HEK293T (cell line): Measurements from ENCODE around the gene CFD.

Source experiments
- CTCF ChIA-PET: fragments of 350-600 bp; formaldehyde crosslinking; extraction: SDS; loops from one replicate; lab custom pipeline; 2021; ENCODE audit warnings: antibody characterized with exemption, inconsistent platforms; lab: Yijun Ruan, JAX
- POLR2A ChIA-PET: fragments of 350-600 bp; formaldehyde crosslinking; extraction: SDS; loops from one replicate; lab custom pipeline; 2020; ENCODE audit warnings: antibody characterized with exemption, inconsistent platforms; lab: Yijun Ruan, JAX
- DNase-seq: peaks from one replicate; pipeline ENCODE4 v3.0.0; 2012; ENCODE audit warnings: mixed read lengths; ENCODE audit errors: extremely low spot score
- ARNT ChIP-seq: fragments of 450-650 bp; IDR thresholded peaks from 2 replicates; pipeline ENCODE4 v1.6.1; 2017; ENCODE audit warnings: mild to moderate bottlenecking
- BHLHE40 ChIP-seq: fragments of 450-650 bp; IDR thresholded peaks from 2 replicates; pipeline ENCODE4 v1.6.1; 2016; ENCODE audit warnings: mild to moderate bottlenecking, moderate library complexity, borderline replicate concordance
- CTBP1 ChIP-seq: fragments of 450-650 bp; IDR thresholded peaks from 2 replicates; pipeline ENCODE4 v1.6.1; 2016; ENCODE audit warnings: borderline replicate concordance
- ELF4 ChIP-seq: fragments of 450-650 bp; IDR thresholded peaks from 2 replicates; pipeline ENCODE4 v1.6.1; 2017; ENCODE audit warnings: antibody characterized with exemption
- FOXA1 ChIP-seq: fragments of 450-650 bp; IDR thresholded peaks from 2 replicates; pipeline ENCODE4 v1.6.1; 2016; ENCODE audit warnings: mild to moderate bottlenecking
- FOXK2 ChIP-seq: fragments of 450-650 bp; IDR thresholded peaks from 2 replicates; pipeline ENCODE4 v1.6.1; 2016; ENCODE audit warnings: mild to moderate bottlenecking
- FOXM1 ChIP-seq: fragments of 450-650 bp; IDR thresholded peaks from 2 replicates; pipeline ENCODE4 v1.6.1; 2017; ENCODE audit warnings: mild to moderate bottlenecking, borderline replicate concordance
- HDGF ChIP-seq: fragments of 450-650 bp; IDR thresholded peaks from 2 replicates; pipeline ENCODE4 v1.6.1; 2017; ENCODE audit warnings: antibody characterized with exemption, borderline replicate concordance
- L3MBTL2 ChIP-seq: fragments of 450-650 bp; conservative IDR thresholded peaks from 2 replicates; pipeline ENCODE4 v1.6.1; 2016; ENCODE audit warnings: mild to moderate bottlenecking
- LEF1 ChIP-seq: fragments of 450-650 bp; IDR thresholded peaks from 2 replicates; pipeline ENCODE4 v1.6.1; 2017; ENCODE audit warnings: mild to moderate bottlenecking, borderline replicate concordance
- NFRKB ChIP-seq: fragments of 450-650 bp; IDR thresholded peaks from 2 replicates; pipeline ENCODE4 v1.6.1; 2016; ENCODE audit warnings: mild to moderate bottlenecking, moderate library complexity
- SP1 ChIP-seq: fragments of 450-650 bp; IDR thresholded peaks from 2 replicates; pipeline ENCODE4 v1.6.1; 2017
- SUZ12 ChIP-seq: fragments of 450-650 bp; IDR thresholded peaks from 2 replicates; pipeline ENCODE4 v1.6.1; 2016; ENCODE audit warnings: mild to moderate bottlenecking
- TARDBP ChIP-seq: fragments of 450-650 bp; IDR thresholded peaks from 2 replicates; pipeline ENCODE4 v1.6.1; 2016
- ZNF384 ChIP-seq: fragments of 450-650 bp; IDR thresholded peaks from 2 replicates; pipeline ENCODE4 v1.6.1; 2016
- TF ChIP-seq, protein P1 (sequence below): fragments of 450-650 bp; IDR thresholded peaks from 2 replicates; pipeline ENCODE4 v1.6.1; 2016

Gene CFD

DNA sequence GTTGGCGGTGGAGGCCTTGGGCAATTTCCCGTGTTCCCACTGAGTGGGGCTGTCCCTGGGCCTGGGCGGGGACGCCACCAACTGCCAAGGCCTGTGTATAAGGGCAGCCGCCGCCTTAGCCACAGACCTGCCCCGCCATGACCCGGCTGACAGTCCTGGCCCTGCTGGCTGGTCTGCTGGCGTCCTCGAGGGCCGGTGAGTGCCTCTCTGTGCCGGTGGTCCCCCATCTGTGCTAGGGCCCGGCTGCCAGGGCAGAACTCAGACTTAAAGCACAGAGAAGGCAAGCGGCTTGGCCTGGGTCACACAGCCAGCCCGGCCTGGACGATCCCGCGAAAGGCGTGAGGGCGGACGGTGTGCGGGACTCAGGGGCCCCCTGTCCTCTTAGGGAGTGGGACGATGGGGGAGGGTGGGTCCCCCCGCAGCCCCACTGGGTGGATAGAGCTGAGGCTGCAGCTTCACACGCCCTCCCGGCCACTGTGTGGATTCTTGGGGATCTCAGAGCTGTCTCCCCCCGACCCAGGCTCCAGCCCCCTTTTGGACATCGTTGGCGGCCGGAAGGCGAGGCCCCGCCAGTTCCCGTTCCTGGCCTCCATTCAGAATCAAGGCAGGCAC is 31.6 kb upstream of the CFD start, which contains the start of gene AZU1:
Gene AZU1, plus strand, starts transcription at position 128 of the 612 bp plus-strand sequence. Its CDS starts 10 bp downstream, at position 138.
- TF ChIP-seq SUZ12 = no peak
- TF ChIP-seq LEF1 = no peak
- TF ChIP-seq HDGF = no peak
- no peak for TF ChIP-seq ARNT
- ChIA-PET POLR2A (interaction anchor here (1.3 kb wide), 1 partner anchor 31 kb away, joined by 3 read pairs; no protein-coding TSS in a partner anchor), CTCF (no interaction called here)
- no peak for DNase-seq

GRCh38 chr19:829129-829758 is 30.2 kb upstream of the CFD start:
- CTCF ChIA-PET = no interaction called here
- TF ChIP-seq, protein P1, sequence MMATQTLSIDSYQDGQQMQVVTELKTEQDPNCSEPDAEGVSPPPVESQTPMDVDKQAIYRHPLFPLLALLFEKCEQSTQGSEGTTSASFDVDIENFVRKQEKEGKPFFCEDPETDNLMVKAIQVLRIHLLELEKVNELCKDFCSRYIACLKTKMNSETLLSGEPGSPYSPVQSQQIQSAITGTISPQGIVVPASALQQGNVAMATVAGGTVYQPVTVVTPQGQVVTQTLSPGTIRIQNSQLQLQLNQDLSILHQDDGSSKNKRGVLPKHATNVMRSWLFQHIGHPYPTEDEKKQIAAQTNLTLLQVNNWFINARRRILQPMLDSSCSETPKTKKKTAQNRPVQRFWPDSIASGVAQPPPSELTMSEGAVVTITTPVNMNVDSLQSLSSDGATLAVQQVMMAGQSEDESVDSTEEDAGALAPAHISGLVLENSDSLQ = no peak
- no peak for TF ChIP-seq HDGF
- TF ChIP-seq SP1 = no peak
- no peak for TF ChIP-seq ARNT
- TF ChIP-seq BHLHE40 = no peak
- TF ChIP-seq ELF4 = no peak
- no peak for TF ChIP-seq L3MBTL2
- no peak for TF ChIP-seq FOXA1
- no peak for TF ChIP-seq SUZ12
- no peak for TF ChIP-seq TARDBP
- no peak for TF ChIP-seq CTBP1
- TF ChIP-seq ZNF384 = no peak
- TF ChIP-seq NFRKB = no peak
- no peak for TF ChIP-seq FOXK2
- TF ChIP-seq FOXM1 = no peak
- no peak for TF ChIP-seq LEF1
- DNase-seq = no peak
- POLR2A ChIA-PET = no interaction called here

DNA sequence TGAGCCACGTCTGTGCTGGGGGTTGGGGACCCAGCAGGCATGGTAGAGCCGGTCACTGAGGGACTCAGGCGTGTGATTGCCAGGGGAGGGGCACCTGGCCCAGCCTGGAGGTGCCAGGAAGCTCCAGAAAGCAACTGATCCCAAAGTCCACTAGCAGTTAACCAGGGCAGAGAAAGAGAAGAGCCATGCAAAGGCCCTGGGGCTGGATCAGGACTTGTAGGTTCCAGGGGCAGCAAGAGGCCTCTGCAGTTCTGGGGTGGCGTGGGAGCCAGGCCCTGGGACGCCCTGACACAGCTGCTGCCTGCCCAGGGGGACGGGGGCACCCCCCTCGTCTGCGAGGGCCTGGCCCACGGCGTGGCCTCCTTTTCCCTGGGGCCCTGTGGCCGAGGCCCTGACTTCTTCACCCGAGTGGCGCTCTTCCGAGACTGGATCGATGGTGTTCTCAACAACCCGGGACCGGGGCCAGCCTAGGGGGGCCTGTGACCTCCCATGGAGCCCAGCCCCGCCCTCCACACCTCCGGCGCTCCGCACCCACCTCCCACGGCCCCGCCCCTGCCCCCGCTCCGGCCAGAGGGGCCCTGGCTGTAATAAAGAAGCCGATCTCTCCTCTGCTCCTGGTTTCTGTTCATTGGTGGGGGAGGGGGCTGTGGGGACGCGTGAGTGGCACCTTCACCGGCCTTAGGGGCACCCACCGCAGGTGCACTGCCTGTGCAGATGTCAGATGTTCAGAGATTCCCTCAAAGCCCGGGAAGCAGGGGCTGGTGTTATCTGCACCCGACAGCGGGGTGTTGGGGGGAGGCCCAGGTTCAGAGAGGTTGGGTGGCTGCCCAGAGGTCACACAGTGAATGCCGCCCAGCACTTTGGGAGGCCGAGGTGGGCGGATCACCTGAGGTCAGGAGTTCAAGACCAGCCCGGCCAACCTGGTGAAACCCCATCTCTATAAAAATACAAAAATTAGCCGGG is 27.8 kb upstream of the CFD start:
- no peak for TF ChIP-seq FOXA1
- TF ChIP-seq SP1 = no peak
- TF ChIP-seq CTBP1 = no peak
- no peak for TF ChIP-seq ARNT
- TF ChIP-seq NFRKB = no peak
- no peak for TF ChIP-seq HDGF
- no peak for TF ChIP-seq TARDBP
- TF ChIP-seq, protein P1 = no peak
- no peak for TF ChIP-seq BHLHE40
- no peak for TF ChIP-seq LEF1
- TF ChIP-seq L3MBTL2 = no peak
- no peak for TF ChIP-seq ZNF384
- no peak for TF ChIP-seq FOXM1
- no peak for TF ChIP-seq ELF4
- no peak for TF ChIP-seq SUZ12
- no peak for TF ChIP-seq FOXK2
- DNase-seq = no peak
- ChIA-PET CTCF (no interaction called here), POLR2A (no interaction called here)

- no peak for TF ChIP-seq ZNF384
- TF ChIP-seq TARDBP = no peak
- no peak for TF ChIP-seq FOXA1
- no peak for DNase-seq
- POLR2A ChIA-PET = no interaction called here
- CTCF ChIA-PET = no interaction called here
Observed at GRCh38 chr19:834216-834615, 25.2 kb upstream of the CFD start.

GRCh38 chr19:835210-835810 is 24.2 kb upstream of the CFD start:
- POLR2A ChIA-PET = no interaction called here
- CTCF ChIA-PET = no interaction called here
- DNase-seq = no peak
- no peak for TF ChIP-seq L3MBTL2
- no peak for TF ChIP-seq FOXM1
- TF ChIP-seq, protein P1 = no peak
- no peak for TF ChIP-seq CTBP1
- no peak for TF ChIP-seq SUZ12
- TF ChIP-seq LEF1 = no peak
- TF ChIP-seq FOXA1 = no peak
- TF ChIP-seq NFRKB = no peak
- no peak for TF ChIP-seq ZNF384
- no peak for TF ChIP-seq FOXK2
- no peak for TF ChIP-seq BHLHE40
- no peak for TF ChIP-seq HDGF
- TF ChIP-seq SP1 = no peak
- TF ChIP-seq ARNT = no peak
- TF ChIP-seq TARDBP = no peak
- no peak for TF ChIP-seq ELF4
